BJ (cell line): ENCODE measurements around the gene FAM24B. TPM values are rescaled to one million over a fixed set of nuclear protein-coding genes. Genes with fewer than 3 reads are reported as not detected.
"Not testable (repeated sequence)": the region's sequence is repeated elsewhere in the genome, so short reads cannot be mapped to it uniquely, and the experiment has no call there.

Source experiments
- CTCF ChIA-PET: fragments of 350-600 bp; formaldehyde crosslinking; extraction: SDS; loops from one replicate; lab custom pipeline; 2021; ENCODE audit warnings: antibody characterized with exemption, inconsistent platforms; lab: Yijun Ruan, JAX
- POLR2A ChIA-PET: fragments of 300-600 bp; sonication (Branson Sonifier 250); formaldehyde crosslinking; extraction: SDS; loops from one replicate; lab custom pipeline; 2021; ENCODE audit warnings: antibody characterized with exemption; lab: Charles Lee
- DNase-seq: peaks from one replicate; pipeline ENCODE4 v3.0.0-alpha.2; 2011; ENCODE audit warnings: low read depth
- H3K27me3 ChIP-seq: 2 replicates; pipeline ENCODE4 v1.6.0; 2011; ENCODE audit warnings: low read length; ENCODE audit not compliant: control insufficient read depth, insufficient read depth
- H3K36me3 ChIP-seq: 2 replicates; pipeline ENCODE4 v1.5.1; 2011; ENCODE audit warnings: low read length; ENCODE audit not compliant: control insufficient read depth, insufficient read depth
- H3K4me3 ChIP-seq: 2 replicates; pipeline ENCODE4 v1.5.1; 2011; ENCODE audit warnings: low read depth, mild to moderate bottlenecking, control low read depth, low read length
- CTCF ChIP-seq: IDR thresholded peaks from 2 replicates; pipeline ENCODE4 v1.5.1; 2011; ENCODE audit warnings: low read depth, mild to moderate bottlenecking, control low read depth, inconsistent platforms, low read length, moderate library complexity; ENCODE audit not compliant: insufficient read depth
- polyA plus RNA-seq: library from polyadenylated mRNA; depleted of rRNA; stranded (reverse); fragments of >200 nt; gene quantifications from 2 replicates; pipeline ENCODE4 v1.2.3, GENCODE V29; 2011

Gene FAM24B
- polyA plus RNA-seq, 1 experiment = 2.8 TPM

DNA sequence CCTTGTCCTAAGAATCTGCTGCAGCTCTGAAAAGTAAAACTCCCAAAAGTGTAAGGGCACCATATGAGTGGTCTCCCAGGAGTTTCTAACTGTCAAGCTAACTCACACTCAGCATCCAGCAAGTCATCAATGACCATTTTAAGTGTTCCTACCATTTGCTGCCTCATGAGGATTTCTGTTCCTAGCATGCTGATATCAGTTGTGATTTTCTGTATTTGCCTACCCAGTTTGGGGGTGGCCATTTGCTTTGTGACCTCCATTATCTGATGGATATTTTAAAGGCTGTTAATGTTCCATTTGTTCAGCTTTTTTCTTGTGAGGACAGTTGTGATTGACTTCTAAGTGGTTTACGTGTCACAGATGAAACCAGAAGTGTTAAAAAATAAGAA, 2.9 kb downstream of the FAM24B start:
- H3K27me3 ChIP-seq = no peaks in the 10 kb centered on the region
- TF ChIP-seq CTCF = no peak
- CTCF ChIA-PET = interaction anchor here (0.6 kb wide), 1 partner anchor 440 kb away, joined by 3 read pairs; no protein-coding TSS in a partner anchor
- no peak overlapping the region for H3K4me3 ChIP-seq
- POLR2A ChIA-PET = interaction anchor here (0.8 kb wide), 1 partner anchor 10 kb away, joined by 3 read pairs; no protein-coding TSS in a partner anchor
- H3K36me3 ChIP-seq = no peaks in the 10 kb centered on the region
- DNase-seq = no peak

DNA sequence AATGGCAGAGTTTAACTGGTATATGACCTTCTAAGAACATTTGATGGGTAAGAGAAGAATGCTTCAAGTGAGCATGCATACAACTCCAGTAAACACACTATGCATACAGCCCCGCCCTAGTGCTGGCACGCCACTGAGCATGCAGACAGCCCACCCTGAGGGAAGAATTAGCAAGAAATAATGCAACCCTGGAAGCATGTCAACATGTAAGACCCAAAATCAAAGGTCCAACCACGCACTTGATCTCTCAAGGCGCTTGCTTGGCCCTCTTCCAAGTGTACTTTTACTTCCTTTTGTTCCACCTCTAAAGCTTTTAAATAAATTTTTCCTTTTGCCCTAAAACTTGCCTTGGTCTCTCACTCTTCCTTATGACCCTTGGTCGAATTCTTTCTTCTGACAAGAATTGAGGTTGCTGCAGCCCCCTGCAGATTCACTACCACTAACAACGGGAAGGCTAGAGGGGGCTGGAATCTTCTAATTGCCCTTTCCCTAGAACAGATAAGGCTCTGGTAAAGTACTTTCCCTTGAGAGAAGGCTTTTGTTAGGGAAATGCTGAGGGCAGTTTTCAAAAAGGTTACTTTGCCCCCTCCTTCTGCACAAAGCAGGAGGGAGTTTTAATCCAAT, 3.4 kb downstream of the FAM24B start:
- no peak for TF ChIP-seq CTCF
- Histone ChIP-seq H3K36me3 (no peaks in the 10 kb centered on the region), H3K4me3 (no peak overlapping the region), H3K27me3 (no peaks in the 10 kb centered on the region)
- DNase-seq = no peak
- ChIA-PET POLR2A (interaction anchor here (0.8 kb wide), 1 partner anchor 9 kb away, joined by 3 read pairs; no protein-coding TSS in a partner anchor), CTCF (interaction anchor here (0.6 kb wide), 1 partner anchor 441 kb away, joined by 3 read pairs; no protein-coding TSS in a partner anchor)

DNA sequence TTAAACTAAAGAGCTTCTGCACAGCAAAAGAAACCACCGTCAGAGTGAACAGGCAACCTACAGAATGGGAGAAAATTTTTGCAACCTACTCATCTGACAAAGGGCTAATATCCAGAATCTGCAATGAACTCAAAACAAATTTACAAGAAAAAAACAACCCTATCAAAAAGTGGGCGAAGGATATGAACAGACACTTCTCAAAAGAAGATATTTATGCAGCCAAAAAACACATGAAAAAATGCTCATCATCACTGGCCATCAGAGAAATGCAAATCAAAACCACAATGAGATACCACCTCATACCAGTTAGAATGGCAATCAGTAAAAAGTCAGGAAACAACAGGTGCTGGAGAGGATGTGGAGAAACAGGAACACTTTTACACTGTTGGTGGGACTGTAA, 7.4 kb downstream of the FAM24B start:
- H3K4me3 ChIP-seq, H3K27me3 ChIP-seq, H3K36me3 ChIP-seq, POLR2A ChIA-PET, CTCF ChIA-PET, DNase-seq: not testable (repeated sequence)

DNA sequence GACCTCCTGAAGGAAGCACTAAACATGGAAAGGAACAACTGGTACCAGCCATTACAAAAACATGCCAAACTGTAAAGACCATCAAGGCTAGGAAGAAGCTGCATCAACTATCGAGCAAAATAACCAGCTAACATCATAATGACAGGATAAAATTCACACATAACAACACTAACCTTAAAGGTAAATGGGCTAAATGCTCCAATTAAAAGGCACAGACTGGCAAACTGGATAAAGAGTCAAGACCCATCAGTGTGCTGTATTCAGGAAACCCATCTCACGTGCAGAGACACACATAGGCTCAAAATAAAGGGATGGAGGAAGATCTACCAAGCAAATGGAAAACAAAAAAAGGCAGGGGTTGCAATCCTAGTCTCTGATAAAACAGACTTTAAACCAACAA, 10.6 kb downstream of the FAM24B start:
- H3K27me3 ChIP-seq, POLR2A ChIA-PET, CTCF ChIA-PET, H3K4me3 ChIP-seq, H3K36me3 ChIP-seq, DNase-seq: not testable (repeated sequence)

DNA sequence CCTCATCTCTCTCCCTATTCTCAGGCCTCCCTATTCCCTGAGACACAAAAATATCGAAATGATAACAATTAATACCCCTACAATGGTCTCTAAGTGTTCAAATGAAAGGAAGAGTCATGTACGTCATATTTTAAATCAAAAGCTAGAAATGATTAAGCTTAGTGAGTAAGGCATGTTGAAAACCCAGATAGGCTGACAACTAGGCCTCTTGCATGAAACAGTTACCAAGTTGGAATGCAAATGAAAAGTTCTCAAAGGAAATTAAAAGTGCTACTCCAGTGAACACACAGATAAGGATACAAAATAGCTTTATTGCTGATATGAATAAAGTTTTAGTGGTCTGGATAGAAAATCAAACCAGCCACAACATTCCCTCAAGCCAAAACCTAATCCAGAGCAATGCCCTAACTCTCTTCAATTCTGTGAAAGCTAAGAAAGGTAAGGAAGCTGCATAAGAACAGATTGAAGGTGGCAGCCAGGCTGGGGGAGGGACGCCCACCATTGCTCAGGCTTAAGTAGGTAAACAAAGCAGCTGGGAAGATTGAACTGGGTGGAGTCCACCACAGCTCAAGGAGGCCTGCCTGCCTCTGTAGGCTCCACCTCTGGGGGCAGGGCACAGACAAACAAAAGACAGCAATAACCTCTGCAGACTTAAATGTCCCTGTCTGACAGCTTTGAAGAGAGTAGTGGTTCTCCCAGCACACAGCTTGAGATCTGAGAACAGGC, 12.5 kb downstream of the FAM24B start:
- CTCF ChIA-PET, H3K27me3 ChIP-seq, H3K4me3 ChIP-seq, DNase-seq, H3K36me3 ChIP-seq: not testable (repeated sequence)
- POLR2A ChIA-PET = interaction anchor here (1.0 kb wide), 1 partner anchor 10 kb away, joined by 3 read pairs; no protein-coding TSS in a partner anchor

DNA sequence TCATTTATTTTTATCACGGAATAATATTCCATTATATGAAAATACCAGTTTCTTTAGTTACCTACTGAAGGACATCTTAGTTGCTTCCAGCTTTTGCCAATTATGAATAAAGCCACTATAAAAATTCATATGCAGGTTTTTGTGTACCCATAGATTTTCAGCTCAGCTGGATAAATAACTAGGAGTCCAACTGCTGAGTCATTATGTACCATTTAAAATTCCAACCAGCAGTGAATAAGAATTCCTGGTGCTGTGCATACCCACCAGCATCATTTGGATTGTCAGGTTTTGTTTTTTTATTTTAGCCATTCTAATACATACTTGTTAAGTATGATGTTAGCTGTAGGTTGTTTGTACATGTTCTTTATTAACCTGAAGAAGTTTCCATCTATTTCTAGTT, 14.5 kb downstream of the FAM24B start:
- no peak for DNase-seq
- POLR2A ChIA-PET = no interaction called here
- Histone ChIP-seq H3K36me3 (no peaks in the 10 kb centered on the region), H3K27me3 (no peaks in the 10 kb centered on the region), H3K4me3 (no peak overlapping the region)
- CTCF ChIA-PET = interaction anchor here (1.2 to 1.4 kb wide), 3 partner anchors 10 to 116 kb away, joined by 3 to 4 read pairs (median 4); no protein-coding TSS in a partner anchor
- no peak for TF ChIP-seq CTCF
